GM19455 (cell line): Measurements from ENCODE around the gene GALNT2.

Experiments
- ATAC-seq: cut with Tn5 transposase; IDR thresholded peaks from one replicate; pipeline ENCODE4 v1.9.1; 2021; ENCODE audit not compliant: unreplicated experiment

Gene GALNT2

DNA sequence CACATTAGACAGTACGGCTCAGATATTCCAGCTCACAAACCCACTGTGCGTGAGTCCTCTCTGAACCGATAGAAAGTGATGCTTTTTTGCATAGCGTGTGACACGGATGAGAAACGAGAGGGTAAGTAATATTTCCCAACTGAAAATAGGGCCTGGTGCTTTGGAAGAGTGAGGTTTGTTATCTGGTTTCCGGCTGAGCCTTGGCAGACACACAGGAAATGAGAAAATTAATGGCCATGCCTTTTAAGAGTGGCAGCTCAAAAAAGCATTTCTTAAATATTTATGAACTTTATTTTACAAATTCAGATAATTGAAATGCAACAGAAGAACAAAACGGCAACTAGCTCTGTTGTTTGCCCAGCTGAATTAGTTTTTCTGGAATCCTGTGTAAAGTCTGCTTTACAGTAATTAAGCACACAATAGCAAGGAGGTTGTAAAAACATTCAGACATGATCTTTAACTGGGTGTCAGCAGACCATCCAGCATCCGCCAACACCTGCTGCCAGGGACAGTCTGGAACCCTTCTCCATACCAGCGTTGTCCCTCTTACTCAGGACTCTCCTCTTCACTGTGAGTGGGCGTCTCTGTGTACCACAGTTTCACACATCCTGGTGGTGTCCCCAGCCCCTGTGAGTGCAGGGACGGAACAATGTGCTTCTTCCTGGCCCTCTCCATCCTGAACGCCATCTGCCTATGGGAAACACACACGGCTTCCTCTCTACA, 203.7 kb downstream of the GALNT2 start:
- ATAC-seq: peak; percentile 48

DNA sequence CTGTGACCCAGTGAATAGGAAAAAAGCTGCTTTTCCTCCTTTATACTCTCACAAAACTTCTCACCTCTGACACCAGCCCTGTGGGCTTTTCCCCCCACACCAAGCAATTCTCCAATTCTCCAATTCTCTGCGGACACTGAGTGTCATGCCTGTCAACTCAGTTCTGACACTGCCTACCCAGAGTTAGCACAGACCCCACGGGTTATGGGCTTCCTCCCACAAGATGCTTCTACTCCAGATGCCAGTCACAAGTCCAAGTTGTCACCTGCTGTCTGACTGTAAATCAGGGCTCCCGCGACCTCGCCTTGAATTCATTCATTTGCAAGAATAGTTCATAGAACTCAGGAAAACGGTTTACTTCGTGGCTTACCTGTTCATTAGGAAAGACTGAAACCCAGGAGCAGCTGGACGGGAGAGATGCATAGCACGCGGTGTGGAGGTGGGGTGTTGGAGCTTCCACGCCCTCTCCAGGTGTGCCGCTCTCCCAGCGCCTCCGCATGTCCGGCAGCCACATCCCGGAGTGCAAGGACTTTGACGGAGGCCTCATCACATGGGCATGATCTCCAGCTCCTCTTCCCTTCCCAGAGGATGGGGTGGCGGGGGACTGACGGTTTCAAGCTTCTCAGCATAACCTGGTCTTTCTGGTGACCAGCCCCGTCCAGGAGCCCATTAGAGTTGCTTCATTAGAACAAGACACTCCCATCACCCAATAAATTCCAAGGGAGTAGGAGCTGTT, 204.4 kb downstream of the GALNT2 start:
- ATAC-seq: no peak

DNA sequence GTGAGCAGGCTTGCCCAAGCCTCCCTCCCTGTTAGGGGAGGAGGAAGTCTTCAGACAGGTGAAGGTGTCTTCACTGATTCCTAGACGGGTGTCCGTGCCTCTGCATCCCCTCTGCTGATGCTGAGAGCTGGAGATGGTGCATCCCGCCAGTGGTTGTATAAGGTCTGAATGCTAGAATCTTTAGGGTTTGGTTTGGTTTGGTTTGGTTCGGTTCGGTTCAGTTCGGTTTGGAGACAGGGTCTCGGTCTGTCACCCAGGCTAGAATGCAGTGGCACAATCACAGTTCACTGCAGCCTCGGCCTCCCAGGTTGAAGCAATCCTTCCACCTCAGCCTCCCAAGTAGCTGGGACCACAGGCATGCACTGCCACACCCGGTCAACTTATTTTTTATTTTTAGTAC, 205.5 kb downstream of the GALNT2 start:
- ATAC-seq: no peak

DNA sequence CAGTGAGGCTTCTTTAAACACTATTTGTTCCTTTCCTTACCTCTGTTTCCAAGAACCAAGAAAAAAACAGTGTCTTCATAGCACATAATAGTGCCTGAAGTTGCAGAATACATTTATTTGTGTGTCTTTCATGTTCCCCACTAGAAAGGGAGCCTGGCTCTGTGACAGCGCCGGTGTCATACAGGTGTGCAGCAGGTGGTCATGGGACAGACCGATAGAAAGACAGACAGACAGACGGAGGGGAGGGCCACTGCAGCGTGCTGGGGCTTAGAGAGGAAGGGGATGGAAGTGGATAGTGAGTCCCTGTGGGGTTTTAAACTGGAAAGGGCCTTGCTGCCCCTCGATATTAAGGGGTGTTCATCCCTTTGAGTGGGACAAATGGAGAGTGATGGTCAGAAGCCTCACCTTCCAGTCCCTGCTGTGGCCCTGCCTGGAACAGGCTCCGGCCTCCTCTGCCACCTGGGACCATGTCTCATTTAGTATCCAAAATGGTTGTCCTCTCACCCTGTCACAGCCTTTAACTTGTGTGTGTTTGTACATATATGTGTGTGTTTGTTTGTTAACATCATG, 206.2 kb downstream of the GALNT2 start:
- no peak for ATAC-seq

DNA sequence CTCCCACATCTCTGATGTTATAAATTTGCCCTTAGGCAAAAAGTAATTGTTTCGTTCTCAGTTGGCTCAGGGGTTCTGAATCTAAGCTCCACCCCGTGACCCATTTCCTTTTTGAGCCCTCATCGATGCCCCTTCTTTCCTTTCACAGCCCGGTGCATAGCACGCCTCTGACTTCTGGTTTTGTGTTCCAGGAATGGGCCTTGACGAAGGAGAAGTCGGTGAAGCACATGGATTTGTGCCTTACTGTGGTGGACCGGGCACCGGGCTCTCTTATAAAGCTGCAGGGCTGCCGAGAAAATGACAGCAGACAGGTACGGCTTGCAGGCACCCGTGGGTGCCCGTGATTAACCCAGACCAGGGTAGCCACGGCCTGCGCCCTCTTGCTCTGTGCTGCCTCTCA, 207.2 kb downstream of the GALNT2 start:
- no peak for ATAC-seq

DNA sequence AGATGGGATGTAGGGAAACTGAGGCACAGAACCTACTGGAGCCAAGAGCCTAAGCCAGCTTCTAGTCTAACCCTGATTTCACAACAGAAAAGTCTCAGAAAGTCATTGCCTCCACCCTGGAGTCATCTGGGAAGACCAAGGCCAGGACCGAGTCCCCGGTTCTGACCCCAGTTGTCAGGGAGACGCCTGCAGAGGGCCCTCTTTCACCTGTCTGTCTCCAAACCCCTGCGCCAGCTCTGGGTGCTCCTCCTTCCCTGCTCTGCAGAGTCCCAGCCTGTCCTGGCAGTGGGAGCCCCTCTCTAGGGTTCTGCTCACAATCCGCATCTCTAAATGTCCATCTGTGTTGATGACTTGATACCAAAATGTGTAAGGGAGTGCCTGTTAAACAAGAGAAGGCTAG, 209.4 kb downstream of the GALNT2 start:
- ATAC-seq: no peak

DNA sequence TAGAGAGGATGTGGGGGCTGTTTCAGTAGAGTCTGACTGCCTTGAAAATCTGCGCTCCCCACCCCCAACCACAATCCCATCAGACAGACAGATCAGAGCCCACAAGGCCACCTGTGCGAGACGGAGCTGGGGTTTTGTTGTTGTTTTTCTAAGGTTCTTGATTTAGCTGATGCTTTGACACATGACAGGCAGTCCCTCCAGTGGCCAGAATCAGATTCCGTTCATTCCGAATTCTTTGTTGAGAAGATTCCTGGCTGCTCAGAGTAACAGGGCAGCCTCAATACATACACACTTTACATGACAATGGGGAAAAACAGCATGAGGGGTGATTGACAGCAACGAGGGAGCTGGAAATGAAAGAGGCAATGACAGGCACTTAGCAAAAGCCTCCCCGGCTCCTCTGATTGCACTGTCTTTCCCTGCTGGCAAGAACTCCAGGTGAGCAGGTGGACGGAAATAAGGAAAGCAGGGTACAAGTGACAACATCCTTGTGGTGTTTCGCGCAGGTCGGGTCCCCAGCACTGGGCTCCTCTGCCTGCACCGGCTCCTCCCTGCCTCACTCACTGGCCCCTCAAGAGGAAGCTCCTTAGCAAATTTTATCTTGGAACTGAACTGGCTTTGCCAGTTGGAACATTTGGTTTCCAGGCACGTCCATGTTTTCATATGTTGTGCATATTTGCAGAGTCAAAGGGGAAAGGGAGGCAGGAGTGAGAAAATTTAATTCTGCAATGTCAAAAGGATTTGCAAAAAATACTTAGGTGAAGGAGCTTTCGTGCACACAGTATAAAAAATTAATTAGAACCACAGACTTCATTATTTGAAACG, 210.4 kb downstream of the GALNT2 start:
- no peak for ATAC-seq

DNA sequence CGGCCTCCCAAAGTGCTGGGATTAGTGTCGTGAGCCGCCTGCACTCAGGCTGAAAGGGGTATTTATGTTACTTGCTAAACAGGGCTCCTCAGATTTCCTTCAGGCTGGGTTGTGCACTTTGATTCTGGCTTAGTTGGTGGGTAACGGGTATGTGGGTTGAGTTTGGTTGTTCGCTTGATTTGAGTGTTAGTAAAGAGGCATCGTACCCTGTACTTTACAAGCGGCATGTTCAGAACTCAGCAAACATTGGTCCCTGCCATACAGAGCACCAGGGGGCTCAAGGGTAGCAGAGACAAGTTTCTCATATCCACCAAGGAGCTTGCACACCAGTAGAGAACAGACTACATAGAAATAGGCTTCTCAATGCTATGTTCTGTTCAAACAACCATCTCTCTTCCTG, 211.3 kb downstream of the GALNT2 start:
- ATAC-seq: no peak

DNA sequence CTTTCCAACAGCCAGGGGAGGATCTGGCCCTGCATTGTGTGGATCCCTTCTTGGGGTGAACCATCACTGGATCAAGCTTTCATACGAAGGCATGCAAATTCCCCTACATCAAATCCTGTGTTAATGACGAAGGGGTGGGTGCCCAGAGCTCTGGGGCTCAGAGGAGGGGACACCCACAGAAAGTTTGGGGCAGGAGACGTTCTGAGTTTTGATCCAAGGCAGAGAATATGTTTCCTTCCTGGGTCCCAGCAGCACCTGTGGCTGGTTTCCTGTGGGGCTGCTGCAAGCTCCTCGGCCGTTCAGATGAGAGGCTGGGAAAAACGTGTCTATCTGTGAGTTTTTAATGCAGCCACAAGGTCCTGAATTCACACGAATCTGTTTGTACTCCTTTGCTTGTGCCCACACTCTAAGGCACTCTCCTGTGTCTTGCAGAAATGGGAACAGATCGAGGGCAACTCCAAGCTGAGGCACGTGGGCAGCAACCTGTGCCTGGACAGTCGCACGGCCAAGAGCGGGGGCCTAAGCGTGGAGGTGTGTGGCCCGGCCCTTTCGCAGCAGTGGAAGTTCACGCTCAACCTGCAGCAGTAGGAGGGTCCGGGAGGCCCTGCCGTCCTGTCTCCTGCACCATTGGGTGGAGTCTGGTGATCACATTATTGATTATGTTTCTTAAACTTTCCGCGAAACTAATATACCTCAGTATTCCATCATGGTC, 212.0 kb downstream of the GALNT2 start:
- no peak for ATAC-seq

DNA sequence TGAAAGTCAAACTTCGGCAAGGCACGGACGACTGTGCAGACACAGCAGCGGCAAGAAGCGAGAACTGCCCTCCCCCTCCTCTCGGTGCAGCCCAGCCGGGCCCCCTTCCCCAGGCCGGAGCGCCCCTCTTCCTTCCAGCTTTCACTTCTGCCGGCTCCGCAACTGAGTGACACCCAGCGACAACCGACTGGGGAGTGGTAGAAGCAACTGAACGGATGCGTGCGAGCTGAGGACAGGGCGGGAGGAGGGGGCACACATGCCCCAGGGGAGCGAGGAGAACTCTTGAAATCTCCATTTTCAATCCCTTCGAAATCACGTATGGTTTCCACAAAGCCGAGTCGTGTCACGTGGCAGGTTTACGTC, 212.5 kb downstream of the GALNT2 start:
- no peak for ATAC-seq

DNA sequence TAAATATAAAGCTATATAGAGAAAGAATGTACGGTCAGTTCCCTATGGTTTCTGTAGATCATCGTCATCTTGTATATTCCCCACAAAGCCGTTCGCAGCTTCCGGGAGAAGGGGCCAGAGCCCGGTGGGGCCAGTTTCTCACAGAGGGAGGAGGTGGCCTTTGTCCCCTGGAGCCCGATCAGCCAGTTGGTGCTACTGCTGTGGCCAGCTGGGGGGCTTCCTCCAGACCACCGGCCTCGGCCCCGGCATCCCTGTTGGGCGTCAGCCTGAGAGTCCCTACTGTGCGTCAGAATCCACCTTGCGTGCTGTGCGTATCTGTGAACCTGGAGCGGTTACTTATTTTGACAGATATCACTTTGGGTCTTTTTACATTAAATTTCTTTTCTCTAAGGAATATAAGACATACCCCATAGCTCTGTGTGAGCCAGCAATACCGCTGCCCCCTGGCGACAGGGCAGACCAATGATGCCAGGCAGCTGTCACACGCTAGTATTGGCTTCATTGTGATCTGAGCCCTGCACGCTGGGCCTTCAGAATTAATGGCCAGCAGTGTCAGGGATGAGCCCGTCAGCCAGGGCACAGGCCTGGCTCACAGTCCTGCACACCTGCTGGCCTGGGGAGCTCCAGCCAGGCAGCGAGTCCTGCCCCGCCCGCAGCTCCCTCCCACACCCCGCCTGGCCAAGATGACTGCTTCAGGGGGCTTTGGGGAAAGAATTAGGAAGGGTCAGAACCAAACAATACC, 213.2 kb downstream of the GALNT2 start:
- ATAC-seq: no peak

DNA sequence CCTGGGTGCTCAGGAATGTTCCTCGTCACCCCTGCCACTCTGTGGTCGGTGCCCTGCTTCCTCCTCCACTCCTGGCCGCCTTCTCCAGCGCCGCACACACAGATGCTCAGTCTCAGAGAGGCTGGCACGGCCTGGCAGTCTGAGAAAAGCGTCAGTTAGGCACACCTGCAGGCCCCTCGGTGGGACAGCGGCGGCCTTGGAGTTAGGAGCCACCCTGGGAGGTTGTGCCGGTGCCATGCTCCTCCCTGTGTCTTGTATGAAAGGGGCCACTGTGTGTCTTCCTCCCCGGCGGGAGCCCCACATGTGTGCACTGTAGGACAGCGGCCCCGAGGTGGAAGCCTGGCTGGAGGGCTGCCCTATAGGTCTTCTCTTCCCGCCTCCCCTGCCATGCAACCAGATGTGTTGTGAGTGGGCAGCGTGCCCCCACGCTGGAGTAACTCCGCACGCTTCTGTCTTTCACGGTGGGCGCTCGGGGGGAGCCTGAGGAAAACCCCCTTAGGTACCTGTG, 213.9 kb downstream of the GALNT2 start:
- ATAC-seq: no peak

DNA sequence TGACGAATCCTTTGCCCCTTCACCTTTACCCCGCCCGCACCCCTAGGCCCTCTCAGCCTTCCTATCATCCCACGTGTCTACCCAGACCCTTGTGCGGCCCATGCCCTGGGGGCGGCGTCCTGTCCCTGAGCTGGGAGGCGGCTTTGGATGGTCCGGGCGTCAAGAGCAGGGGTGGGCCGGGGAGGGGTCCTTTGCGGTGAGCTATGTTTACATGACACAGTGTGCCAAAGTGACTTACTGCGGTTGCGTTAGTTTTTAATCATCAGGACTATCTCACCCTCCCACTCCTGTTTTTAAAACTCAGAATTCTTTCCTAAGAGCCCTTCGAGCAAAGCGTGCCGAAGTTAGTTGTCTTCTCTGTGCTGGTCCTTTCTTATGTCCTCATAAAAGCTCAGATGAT, 214.5 kb downstream of the GALNT2 start:
- ATAC-seq: no peak

DNA sequence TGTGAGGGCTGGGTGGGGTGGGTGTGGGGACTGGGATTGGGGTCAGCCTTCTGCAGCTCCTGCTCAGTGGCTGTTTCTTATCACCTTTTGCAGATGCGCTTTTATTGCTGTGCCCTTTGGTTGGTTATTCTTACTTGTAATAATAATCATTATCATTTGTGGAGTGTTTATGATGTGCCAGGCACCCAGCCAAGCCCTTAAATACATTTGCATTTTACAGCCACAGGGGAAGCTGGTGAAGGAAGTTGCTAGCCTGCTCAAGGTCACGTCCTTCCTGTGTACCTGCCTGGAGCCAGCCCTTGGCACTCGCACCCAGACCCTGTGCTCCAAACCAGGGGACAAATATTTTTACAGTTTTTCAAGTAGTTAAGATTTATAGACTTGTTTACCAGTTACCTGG, 215.1 kb downstream of the GALNT2 start:
- no peak for ATAC-seq

DNA sequence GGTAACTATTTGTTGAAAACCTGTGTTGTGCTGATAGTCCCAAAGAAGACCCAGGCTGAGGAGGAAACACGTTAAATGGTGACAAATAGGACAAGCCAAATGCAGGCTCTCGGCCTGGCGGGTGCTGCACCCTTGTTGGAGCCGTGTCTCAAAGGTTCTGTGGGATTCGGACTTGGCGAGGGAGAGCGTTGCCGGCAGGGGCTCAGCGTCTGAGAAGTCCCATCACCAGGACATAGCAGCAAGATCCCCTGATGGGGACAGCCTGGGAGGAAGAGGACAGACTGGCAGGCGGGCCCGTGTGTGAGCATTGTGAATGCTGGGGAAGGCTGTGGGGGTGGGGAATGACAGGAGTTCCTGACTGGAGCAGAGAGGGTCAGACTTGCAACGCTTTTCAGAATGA, 216.6 kb downstream of the GALNT2 start:
- no peak for ATAC-seq

DNA sequence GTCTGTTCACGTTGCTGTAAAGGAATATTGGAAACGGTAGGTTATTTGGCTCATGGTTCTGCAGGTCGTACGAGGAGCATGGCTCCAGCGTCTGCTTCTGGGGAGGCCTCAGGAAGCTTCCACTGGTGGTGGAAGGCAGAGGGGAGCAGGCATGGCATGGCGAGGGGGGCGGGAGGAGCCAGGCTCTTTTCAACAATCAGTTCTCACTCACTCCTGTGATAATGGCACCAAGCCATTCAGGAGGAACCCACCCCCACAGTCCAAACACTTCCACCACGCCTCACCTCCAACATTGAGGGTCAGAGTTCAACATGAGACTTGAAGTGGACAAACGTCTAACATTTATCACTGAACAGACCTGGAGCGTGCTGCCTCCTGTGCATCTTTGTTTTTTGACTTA, 217.9 kb downstream of the GALNT2 start:
- no peak for ATAC-seq

DNA sequence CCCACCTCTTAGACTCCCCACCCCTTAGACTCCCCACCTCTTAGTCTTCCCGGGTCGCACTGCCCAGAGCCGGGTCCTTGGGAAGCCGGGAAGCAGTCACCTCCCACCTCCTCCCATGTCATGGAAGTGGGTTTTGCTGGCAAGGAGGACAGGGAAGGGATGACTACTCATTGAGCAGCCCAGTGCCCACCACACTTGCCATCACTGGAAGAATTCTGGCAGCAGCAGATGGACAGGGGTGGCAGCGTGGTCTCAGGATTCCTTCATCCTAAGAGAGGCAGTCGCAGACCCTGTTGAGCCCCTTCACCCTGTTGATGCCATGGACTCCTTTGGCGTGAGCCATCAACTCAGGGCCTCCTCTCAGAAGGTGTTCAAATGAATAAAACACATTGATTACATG, 218.3 kb downstream of the GALNT2 start:
- ATAC-seq: no peak

DNA sequence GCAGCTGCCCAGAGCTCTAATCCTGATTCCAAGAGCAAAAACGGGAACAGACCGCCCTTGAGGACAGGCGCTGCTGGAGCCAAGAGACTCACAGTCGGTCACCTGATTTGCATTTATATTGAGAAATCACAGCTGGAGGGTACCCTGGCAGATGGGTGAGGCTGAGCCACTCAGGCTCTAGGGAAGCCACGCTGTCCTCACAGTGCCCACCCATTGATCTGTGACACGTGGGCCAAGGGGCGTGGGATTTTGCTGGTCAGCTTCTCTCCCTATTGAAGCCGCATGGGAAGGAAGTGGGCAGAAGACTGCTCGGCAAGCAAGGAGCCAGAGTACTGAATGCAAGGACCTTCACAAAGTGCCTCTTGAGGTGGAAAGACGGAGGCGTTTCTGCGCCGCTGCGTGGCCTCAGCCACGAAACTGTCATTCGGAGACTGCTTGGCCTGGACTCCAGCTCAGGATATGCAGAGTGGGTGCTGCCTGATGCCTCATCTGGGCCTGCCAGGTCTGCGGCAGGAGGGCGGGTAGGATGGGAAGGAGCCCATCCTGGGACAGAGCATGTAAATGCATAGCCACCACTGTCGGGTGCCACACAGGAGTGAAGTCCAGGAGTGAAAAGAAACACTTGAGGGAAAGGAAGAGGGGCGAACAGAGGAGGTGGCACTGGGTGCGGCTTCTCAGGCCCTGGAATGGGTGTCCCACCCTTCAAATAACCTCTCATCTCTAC, 219.3 kb downstream of the GALNT2 start:
- ATAC-seq: no peak

DNA sequence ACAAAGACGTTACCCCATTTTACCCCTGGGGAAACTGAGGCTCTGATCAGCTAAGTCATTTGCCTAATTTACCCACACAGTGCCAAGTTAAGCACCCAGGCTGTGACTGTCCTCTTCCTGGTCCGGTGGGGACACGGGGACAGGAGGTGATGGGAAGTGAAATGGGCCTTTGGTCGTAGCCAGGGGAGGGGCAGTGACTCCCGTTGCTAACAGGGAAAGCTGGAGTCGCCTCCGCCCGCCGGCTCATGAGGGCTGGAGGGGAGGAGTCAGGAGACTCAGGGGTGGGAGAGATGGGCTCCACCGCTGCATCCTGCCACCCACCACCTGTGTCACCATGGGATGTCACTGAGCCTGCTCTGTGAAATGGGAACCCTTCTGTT, 219.8 kb downstream of the GALNT2 start:
- no peak for ATAC-seq
